ENCODE results near the gene BCAN.

- TF ChIP-seq RFX5 (IDR thresholded peaks at IDR 0.05; ENCODE audit: low read depth, low read length) (no peak), POLR2A (IDR thresholded peaks at IDR 0.05; ENCODE audit: low read depth, low read length) (no peak), CEBPB (IDR thresholded peaks at IDR 0.05; ENCODE audit: low read depth, low read length) (no peak), MAZ (IDR thresholded peaks at IDR 0.05; ENCODE audit: borderline replicate concordance, low read depth, low read length) (no peak), MAFK (IDR thresholded peaks at IDR 0.05; ENCODE audit: low read depth, low read length) (no peak), RCOR1 (IDR thresholded peaks at IDR 0.05; ENCODE audit: insufficient replicate concordance, low read length) (no peak), SMC3 (IDR thresholded peaks at IDR 0.05; ENCODE audit: low read depth, low read length) (no peak), FOS (IDR thresholded peaks at IDR 0.05; ENCODE audit: low read depth, low read length) (no peak), RAD21 (IDR thresholded peaks at IDR 0.05; ENCODE audit: low read length) (no peak), NFE2L2 (IDR thresholded peaks at IDR 0.05; ENCODE audit: low read depth, low read length) (no peak), BHLHE40 (IDR thresholded peaks at IDR 0.05; ENCODE audit: low read depth, low read length) (no peak)
- TF ChIP-seq, protein P1, sequence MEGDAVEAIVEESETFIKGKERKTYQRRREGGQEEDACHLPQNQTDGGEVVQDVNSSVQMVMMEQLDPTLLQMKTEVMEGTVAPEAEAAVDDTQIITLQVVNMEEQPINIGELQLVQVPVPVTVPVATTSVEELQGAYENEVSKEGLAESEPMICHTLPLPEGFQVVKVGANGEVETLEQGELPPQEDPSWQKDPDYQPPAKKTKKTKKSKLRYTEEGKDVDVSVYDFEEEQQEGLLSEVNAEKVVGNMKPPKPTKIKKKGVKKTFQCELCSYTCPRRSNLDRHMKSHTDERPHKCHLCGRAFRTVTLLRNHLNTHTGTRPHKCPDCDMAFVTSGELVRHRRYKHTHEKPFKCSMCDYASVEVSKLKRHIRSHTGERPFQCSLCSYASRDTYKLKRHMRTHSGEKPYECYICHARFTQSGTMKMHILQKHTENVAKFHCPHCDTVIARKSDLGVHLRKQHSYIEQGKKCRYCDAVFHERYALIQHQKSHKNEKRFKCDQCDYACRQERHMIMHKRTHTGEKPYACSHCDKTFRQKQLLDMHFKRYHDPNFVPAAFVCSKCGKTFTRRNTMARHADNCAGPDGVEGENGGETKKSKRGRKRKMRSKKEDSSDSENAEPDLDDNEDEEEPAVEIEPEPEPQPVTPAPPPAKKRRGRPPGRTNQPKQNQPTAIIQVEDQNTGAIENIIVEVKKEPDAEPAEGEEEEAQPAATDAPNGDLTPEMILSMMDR (conservative IDR thresholded peaks at IDR 0.05; ENCODE audit: low read depth, low read length), result no peak
- TF ChIP-seq, protein P2, sequence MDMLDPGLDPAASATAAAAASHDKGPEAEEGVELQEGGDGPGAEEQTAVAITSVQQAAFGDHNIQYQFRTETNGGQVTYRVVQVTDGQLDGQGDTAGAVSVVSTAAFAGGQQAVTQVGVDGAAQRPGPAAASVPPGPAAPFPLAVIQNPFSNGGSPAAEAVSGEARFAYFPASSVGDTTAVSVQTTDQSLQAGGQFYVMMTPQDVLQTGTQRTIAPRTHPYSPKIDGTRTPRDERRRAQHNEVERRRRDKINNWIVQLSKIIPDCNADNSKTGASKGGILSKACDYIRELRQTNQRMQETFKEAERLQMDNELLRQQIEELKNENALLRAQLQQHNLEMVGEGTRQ (IDR thresholded peaks at IDR 0.05; ENCODE audit: low read depth, low read length), result no peak
- TF ChIP-seq, protein P3, sequence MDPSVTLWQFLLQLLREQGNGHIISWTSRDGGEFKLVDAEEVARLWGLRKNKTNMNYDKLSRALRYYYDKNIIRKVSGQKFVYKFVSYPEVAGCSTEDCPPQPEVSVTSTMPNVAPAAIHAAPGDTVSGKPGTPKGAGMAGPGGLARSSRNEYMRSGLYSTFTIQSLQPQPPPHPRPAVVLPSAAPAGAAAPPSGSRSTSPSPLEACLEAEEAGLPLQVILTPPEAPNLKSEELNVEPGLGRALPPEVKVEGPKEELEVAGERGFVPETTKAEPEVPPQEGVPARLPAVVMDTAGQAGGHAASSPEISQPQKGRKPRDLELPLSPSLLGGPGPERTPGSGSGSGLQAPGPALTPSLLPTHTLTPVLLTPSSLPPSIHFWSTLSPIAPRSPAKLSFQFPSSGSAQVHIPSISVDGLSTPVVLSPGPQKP (IDR thresholded peaks at IDR 0.05; ENCODE audit: borderline replicate concordance, low read depth, low read length), result no peak
These were observed 10.4 kb downstream of the BCAN start for GRCh38 chr1:156652131-156652991.

Measured in IMR-90 (cell line).